ENCODE measurements around the gene SIAH3.

The SIAH3 gene

GRCh38 chr13:45878966-45879365 is 27.4 kb upstream of the SIAH3 start:
- Histone ChIP-seq H3K79me2 (ENCODE audit: insufficient read depth, low read depth) (no peaks in the 10 kb centered on the region), H3K4me2 (no peak overlapping the region), H3K27ac (no peak overlapping the region), H3K4me1 (ENCODE audit: low read depth, poor library complexity, severe bottlenecking) (no peaks in the 10 kb centered on the region), H4K20me1 (ENCODE audit: insufficient read depth) (no peaks in the 10 kb centered on the region), H2AFZ (ENCODE audit: low read depth) (no peak overlapping the region), H3K9ac (no peak overlapping the region), H3K27me3 (ENCODE audit: insufficient read depth, low read depth) (no peaks in the 10 kb centered on the region), H3K36me3 (ENCODE audit: insufficient read depth) (no peaks in the 10 kb centered on the region), H3K4me3 (IDR thresholded peaks at IDR 0.05; ENCODE audit: insufficient read depth, low read depth, low read length) (no peak overlapping the region)
- TF ChIP-seq CTCF (conservative IDR thresholded peaks at IDR 0.05; ENCODE audit: low read depth, low read length) = no peak

- Histone ChIP-seq H2AFZ (ENCODE audit: low read depth) (no peak overlapping the region), H3K27ac (no peak overlapping the region), H3K9ac (no peak overlapping the region), H3K27me3 (ENCODE audit: insufficient read depth, low read depth) (no peaks in the 10 kb centered on the region), H3K4me2 (no peak overlapping the region), H3K36me3 (ENCODE audit: insufficient read depth) (no peaks in the 10 kb centered on the region), H3K4me1 (ENCODE audit: low read depth, poor library complexity, severe bottlenecking) (no peaks in the 10 kb centered on the region), H3K79me2 (ENCODE audit: insufficient read depth, low read depth) (no peaks in the 10 kb centered on the region), H4K20me1 (ENCODE audit: insufficient read depth) (no peaks in the 10 kb centered on the region), H3K4me3 (IDR thresholded peaks at IDR 0.05; ENCODE audit: insufficient read depth, low read depth, low read length) (no peak overlapping the region)
- no peak for TF ChIP-seq CTCF (conservative IDR thresholded peaks at IDR 0.05; ENCODE audit: low read depth, low read length)
Measured at GRCh38 chr13:45876781-45877180, 25.2 kb upstream of the SIAH3 start.

GRCh38 chr13:45875951-45876350 is 24.4 kb upstream of the SIAH3 start:
- Histone ChIP-seq H3K79me2 (ENCODE audit: insufficient read depth, low read depth) (no peaks in the 10 kb centered on the region), H3K4me2 (no peak overlapping the region), H2AFZ (ENCODE audit: low read depth) (no peak overlapping the region), H3K27ac (no peak overlapping the region), H4K20me1 (ENCODE audit: insufficient read depth) (no peaks in the 10 kb centered on the region), H3K27me3 (ENCODE audit: insufficient read depth, low read depth) (no peaks in the 10 kb centered on the region), H3K4me1 (ENCODE audit: low read depth, poor library complexity, severe bottlenecking) (no peaks in the 10 kb centered on the region), H3K9ac (no peak overlapping the region), H3K36me3 (ENCODE audit: insufficient read depth) (no peaks in the 10 kb centered on the region), H3K4me3 (IDR thresholded peaks at IDR 0.05; ENCODE audit: insufficient read depth, low read depth, low read length) (no peak overlapping the region)
- TF ChIP-seq CTCF (conservative IDR thresholded peaks at IDR 0.05; ENCODE audit: low read depth, low read length) = no peak

GRCh38 chr13:45873491-45874325 is 22.2 kb upstream of the SIAH3 start:
- H3K4me1 ChIP-seq (ENCODE audit: low read depth, poor library complexity, severe bottlenecking) = no peaks in the 10 kb centered on the region
- no peak overlapping the region for H3K4me2 ChIP-seq
- no peak overlapping the region for H3K4me3 ChIP-seq (IDR thresholded peaks at IDR 0.05; ENCODE audit: insufficient read depth, low read depth, low read length)
- H3K9ac ChIP-seq = no peak overlapping the region
- H3K27ac ChIP-seq = no peak overlapping the region
- H4K20me1 ChIP-seq (ENCODE audit: insufficient read depth) = no peaks in the 10 kb centered on the region
- no peaks in the 10 kb centered on the region for H3K36me3 ChIP-seq (ENCODE audit: insufficient read depth)
- no peak for TF ChIP-seq CTCF (conservative IDR thresholded peaks at IDR 0.05; ENCODE audit: low read depth, low read length)
- H3K79me2 ChIP-seq (ENCODE audit: insufficient read depth, low read depth) = no peaks in the 10 kb centered on the region
- H3K27me3 ChIP-seq (ENCODE audit: insufficient read depth, low read depth) = no peaks in the 10 kb centered on the region
- H2AFZ ChIP-seq (ENCODE audit: low read depth) = no peak overlapping the region
